Gastrocnemius medialis (tissue), 4 donors: ENCODE results near the gene FERD3L.

Source experiments
- CTCF ChIP-seq, 5 experiments: fragments of 450-650 bp in 3 of 5; fragments of 200-600 bp in 2 of 5; sonication (generic) in 2 of 5; IDR thresholded peaks in 4 of 5; conservative IDR thresholded peaks in 1 of 5; 1 replicate in 4 of 5; 2 replicates in 1 of 5; pipeline ENCODE4 v1.5.1; 2016 to 2019; ENCODE audit warnings: antibody characterized with exemption in 5 of 5, mild to moderate bottlenecking in 3 of 5, moderate library complexity in 3 of 5
- POLR2A ChIP-seq, 2 donors: fragments of 450-650 bp; IDR thresholded peaks; one replicate each; pipeline ENCODE4 v1.6.1; 2017; ENCODE audit warnings: antibody characterized with exemption in 2 of 2, mild to moderate bottlenecking in 2 of 2, moderate library complexity in 2 of 2

DNA sequence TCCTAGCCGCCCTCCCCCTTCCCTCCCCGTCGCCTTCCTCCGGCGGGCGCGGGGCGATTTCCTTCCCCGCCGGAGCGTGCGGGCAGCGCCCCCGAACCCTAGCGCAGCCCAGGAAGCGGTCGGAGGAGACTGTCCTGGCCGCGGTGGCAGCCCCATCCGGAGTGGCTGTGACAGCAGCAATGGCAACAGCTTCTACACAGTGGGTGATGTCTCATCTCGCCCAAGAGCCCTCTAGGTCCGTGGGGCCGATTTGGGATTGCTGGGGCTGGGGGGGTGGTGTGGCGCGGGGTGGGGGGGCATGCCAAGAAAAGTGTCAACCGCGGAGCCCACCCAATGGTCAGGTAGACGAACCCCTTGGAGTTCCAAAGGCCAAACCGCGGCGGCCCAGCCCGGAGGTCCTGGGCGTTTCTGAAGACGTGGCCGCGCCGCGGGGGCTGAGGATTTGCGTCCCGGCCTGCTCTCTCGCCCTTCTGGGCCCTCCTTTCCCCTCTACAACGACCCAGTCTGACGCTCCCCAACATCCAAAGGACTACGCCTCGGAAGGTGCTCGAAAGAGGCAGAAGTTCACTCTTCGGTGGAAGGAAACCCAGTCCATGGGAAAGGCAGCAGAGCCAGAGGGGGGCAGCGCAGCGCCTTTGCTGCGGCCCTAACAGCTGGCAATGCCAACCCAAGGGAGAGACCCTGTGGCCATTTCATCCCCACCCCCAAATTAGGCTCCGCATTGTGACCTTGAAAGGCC is 27.2 kb downstream of the FERD3L start:
- TF ChIP-seq CTCF (IDR thresholded peaks at IDR 0.05 in 4 of 5, conservative IDR thresholded peaks at IDR 0.05 in 1 of 5) = no peak
- no peak for TF ChIP-seq POLR2A (IDR thresholded peaks at IDR 0.05)
